ENCODE measurements around the gene MPRIP.
"Not testable (repeated sequence)": the region's sequence is repeated elsewhere in the genome, so short reads cannot be mapped to it uniquely, and the experiment has no call there.

MPRIP gene, protein sequence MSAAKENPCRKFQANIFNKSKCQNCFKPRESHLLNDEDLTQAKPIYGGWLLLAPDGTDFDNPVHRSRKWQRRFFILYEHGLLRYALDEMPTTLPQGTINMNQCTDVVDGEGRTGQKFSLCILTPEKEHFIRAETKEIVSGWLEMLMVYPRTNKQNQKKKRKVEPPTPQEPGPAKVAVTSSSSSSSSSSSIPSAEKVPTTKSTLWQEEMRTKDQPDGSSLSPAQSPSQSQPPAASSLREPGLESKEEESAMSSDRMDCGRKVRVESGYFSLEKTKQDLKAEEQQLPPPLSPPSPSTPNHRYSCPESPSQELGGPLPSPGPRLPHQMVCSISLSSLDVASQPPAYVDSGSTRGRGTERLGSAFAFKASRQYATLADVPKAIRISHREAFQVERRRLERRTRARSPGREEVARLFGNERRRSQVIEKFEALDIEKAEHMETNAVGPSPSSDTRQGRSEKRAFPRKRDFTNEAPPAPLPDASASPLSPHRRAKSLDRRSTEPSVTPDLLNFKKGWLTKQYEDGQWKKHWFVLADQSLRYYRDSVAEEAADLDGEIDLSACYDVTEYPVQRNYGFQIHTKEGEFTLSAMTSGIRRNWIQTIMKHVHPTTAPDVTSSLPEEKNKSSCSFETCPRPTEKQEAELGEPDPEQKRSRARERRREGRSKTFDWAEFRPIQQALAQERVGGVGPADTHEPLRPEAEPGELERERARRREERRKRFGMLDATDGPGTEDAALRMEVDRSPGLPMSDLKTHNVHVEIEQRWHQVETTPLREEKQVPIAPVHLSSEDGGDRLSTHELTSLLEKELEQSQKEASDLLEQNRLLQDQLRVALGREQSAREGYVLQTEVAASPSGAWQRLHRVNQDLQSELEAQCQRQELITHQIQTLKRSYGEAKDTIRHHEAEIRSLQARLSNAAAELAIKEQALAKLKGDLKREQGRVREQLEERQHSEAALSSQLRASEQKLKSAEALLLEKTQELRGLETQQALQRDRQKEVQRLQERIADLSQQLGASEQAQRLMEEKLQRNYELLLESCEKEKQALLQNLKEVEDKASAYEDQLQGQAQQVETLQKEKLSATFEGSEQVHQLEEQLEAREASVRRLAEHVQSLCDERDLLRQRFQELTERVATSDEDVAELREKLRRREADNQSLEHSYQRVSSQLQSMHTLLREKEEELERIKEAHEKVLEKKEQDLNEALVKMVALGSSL (N-terminal part only)

DNA sequence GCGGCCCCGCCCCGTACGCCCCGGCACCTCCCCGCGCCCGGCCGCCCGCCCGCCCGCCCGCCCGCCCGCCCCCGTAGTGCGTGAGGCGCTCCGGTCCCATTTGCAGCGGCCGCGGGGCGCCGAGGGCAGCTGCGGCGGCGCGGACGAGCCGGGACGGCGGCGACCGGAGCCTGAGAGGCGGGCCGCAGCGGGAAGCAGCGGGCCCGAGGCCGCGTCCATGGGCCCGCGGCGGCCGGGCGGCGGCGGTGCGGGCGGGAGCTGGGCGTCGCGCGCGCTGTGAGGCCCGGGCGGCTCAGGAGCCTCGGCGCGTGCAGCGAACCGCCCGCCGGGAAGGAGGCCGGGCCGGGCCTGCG lies at the start of gene MPRIP:
TSS of gene MPRIP (plus strand) at position 74 of the 353 bp plus-strand sequence. CDS start 392 bp downstream, outside the sequence.
- DNase-seq (ENCODE audit: low read depth), result no peak

DNA sequence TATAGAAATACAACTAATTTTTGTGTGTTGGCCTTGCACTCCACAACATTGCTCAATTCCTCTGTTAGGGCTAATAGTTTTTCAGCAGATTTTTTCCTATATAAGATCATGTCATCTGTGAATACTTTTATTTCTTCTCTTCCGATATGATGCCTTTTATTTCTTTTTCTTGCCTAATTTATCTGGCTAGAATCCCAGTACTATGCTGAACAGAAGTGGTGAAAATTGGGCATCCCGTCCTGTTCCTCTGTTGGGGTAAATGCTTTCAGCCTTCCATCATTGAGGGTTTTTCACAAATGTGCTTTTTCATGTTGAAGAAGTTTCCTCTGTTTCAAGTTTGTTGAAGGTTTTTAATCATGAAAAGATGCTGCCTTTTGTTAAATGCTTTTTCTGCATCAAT lies 47.6 kb upstream of the MPRIP start:
- no peak for DNase-seq (ENCODE audit: low read depth)

DNA sequence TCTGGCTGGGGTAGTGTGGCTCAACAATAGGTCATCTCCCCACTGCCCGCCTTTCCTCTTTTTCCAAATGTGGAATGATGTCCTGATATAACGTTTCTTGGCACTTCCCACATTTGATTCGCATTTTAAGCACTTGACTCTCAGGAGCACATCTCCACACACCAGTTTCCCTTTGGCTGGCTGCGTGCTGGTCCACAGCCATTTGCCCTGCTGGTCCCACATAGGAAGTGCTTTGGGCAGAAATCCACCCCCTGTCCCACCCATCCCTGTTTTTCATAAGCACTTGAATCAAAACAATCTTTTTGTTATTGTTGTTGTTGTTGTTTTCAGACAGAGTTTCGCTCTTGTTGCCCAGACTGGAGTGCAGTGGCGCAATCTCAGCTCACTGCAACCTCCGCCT lies 46.3 kb upstream of the MPRIP start:
- DNase-seq (ENCODE audit: low read depth), result no peak

DNA sequence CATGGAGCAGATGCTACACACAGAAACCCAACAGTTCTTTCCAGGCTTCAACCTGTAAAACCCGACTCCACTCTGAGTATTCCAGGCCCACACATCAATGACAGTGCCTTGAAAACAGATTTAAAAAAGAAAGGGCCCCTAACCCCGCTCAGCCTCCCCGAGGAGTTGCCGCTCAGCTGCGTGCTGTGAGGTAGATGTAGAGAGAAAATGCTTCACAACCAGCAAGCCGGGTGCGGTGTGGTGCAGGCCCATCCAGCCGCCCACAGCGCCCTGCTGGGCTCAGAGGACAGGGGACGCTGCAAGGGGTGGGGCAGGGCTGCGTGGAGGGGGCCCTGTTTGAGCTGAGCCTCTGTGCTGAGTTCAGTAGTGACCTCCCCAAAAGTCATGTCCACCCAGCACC lies 45.5 kb upstream of the MPRIP start:
- DNase-seq (ENCODE audit: low read depth), result not testable (repeated sequence)

DNA sequence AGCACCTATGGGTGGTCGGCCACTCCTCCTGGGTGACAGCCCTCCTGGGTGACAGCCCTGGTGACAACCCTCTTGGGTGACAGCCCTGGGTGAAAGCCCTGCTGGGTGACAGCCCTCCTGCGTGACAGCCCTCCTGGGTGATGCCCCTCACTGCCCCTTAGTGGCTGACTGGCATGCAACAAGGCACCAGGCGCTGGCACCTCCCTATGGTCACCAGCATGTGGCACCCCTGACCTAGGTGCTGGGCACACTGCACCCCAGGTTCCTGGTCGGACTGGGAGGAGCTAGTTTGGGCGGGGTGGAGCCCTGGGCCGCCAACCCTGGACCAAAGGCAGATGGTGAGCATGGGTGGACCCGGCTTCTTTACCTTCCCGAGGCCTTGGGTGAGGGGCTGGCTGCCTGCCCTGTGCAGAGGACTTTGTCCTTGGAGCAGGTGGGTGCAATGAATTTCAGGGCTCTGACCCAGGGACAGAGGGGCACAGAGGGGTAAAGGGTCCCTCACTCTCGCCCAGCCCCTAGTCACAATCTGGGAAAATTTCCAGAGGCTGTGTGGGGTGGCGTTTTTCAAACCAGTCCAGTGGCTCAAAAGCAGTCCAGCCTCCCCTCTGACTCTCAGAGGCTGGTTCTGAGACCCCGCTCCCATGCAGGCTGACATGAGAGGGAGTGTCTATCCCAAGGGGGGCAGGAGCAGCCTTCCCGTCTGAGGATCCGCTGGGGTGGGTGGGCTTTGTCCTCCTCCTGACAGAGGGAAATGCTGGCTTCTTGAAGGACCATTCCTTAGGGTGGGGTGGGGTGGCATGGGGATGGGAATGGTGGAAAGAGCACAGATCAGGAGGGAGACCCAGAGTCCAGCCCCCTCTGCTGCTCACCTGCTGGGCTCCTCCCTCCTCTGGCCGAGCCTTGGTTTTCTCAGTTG lies 44.5 kb upstream of the MPRIP start:
- DNase-seq (ENCODE audit: low read depth), result no peak

DNA sequence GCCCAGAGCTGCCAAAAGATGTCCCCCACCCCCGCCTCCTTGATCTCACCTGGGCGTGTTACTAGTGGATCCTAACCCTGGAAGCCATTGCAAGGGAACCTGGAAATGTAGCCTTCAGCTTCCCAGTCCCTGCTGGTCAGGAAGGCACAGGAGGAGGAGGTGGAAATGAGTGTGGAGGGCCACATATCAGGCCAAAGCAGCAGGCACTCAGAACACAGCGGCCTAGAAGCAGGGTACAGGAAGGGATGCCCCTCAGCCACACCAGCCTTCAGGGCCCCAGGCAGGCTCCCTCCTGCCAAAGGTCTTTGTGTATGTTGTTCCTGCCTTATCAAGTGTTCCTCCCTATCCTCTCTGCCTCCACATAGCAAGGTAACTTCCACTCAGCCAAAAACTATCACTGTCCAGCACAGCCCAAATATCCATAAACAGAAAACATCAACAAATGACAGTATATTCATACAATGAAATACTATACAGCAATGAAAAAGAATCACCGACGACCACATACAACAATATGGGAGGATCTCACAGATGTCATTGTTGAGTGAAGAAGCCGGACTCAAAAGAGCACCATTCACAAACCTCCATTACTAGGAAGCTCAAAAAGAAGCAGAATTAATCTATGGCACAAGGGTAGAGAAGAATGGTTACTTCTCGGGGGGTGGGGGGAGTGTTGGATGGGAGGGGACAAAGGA lies 42.2 kb upstream of the MPRIP start:
- DNase-seq (ENCODE audit: low read depth), result no peak

DNA sequence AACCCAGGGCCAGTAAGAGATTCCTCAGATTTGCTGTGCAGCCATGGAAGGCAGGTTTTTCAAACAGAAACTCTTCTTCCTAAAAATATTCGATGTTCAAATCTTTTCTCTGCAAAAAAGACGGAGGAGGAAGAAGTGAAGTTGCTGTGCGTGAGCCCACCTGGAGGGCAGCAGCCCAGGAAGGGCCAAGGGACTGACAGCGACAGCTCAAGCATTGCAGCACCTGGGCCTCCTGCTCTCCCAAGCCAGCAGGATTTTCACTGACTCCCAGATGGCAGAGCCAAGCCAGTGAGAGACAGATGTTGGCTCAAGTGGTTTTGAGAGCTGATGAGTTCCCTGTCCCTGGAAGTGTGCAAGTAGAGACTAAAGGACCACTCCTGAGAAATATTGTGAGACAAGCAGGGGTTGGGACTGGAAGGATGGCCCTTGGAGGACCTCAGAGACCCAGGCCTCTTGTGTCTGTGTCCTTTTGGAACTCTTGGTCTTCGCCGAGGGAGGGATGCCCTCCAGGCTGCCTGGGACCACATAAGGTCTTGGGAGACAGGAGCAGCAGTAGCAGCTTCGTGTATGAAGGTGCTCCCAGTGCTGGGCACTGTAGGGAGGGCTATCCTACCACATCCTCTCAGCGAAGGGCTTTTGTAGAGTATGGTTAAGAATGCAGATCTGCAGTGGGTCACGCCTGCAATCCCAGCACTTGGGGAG lies 41.0 kb upstream of the MPRIP start:
- DNase-seq (ENCODE audit: low read depth), result no peak

DNA sequence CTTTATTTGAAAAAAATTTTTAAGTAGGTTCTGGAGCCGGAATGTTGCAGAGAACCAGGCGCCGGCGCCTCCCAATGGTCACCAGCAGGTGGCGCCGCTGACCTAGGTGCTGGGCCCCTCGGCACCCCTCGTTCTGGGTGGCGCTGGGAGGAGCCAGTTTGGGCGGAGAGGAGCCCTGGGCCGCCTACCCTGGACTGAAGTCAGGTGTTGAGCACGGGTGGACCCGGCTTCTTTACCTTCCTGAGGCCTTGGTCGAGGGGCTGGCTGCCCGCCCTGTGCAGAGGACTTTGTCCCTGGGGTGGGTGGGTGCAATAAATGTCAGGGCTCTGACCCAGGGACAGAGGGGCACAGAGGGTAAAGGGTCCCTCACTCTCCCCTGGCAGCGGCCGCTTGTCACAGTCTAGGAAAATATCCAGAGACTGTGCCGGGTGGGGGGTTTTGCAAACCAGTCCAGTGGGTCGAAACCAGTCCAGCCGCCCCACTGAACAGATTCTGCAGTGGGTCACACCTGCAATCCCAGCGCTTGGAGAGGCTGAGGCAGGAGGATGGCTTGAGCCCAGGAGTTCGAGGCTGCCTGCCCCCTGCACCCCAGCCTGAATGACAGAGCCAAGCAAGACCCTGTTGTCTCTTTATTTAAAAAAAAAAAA lies 40.3 kb upstream of the MPRIP start:
- no peak for DNase-seq (ENCODE audit: low read depth)

DNA sequence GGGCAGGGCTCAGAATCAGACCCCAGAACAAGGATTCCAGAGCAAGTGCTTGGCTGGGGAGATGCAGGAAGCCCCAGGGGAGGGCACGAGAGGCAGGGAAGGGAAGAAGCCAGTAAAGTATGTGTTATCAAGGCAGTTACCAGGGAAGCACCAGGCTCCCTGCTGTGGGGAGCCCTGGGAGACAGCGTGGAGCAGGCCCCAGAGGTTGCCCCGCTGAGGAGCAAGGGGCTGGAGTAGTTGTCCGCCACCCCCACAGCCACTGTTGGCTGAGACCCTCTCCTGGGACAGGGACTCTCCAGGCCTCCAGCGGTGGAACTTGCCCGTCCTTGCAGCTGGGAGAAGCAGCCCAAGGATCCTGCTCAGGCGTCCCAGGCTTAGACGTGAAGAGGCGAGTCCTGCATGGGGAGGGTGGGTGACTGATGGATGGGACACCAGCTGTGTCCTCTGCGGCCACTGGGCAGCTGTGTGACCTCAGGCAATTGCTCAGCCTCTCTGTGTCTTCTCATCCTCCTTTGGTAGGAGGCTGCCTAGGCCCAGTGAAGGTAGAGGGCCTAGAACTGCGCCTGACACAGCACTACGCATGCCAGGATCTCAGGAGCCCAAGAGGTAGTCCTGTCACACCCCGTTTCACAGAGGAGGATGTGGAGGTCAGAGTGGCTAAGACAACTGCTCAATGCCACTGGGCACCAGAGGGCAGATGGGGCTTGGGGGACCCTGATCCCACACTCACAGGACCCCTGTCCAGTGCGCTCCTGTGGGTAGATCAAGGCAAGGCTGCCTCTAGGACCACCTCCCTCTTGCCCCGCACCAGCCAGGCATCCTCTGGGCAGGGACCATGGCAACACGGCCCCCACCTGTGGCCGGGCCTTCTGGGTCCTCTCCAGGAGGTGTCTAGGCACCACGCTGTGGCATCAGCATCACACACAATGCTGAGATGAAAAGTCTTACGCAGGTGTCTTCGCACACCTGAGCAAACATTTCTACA lies 39.2 kb upstream of the MPRIP start:
- not testable (repeated sequence) for DNase-seq (ENCODE audit: low read depth)

DNA sequence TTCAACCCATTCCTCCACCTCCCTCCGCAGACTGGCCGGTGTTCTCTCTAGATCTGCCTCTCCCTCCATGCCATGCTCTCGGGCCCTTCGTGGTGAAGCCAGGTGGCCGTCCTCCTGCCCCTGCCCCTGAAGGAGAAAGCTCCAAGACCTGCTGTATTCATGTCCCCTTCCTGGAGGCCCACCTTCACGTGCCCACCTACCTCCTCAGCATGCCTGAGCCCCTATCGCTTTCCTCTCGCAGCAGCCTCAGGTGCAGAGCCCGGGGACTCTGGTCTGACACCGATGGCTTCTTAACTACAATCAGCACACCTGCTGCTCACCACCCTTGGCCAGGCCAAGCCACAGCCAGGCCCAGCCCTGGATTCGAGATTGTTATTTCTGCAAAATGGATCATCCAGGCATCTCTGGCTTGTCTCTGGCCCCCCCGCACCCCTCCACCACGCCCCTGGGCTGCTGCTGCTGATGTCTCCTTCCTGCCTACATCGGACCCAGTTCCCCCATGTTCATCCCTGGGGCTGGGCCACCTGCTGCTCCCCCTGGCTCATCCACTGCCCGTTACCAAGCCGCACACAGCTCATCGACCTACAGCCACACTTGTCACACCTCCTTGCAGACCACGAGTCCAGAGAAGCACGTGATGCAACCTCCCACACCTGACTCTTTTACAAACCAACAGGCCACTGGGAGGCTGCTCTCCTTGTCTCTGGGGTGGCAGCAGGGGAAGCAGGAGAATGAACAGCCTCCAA lies 37.8 kb upstream of the MPRIP start:
- DNase-seq (ENCODE audit: low read depth), result no peak

DNA sequence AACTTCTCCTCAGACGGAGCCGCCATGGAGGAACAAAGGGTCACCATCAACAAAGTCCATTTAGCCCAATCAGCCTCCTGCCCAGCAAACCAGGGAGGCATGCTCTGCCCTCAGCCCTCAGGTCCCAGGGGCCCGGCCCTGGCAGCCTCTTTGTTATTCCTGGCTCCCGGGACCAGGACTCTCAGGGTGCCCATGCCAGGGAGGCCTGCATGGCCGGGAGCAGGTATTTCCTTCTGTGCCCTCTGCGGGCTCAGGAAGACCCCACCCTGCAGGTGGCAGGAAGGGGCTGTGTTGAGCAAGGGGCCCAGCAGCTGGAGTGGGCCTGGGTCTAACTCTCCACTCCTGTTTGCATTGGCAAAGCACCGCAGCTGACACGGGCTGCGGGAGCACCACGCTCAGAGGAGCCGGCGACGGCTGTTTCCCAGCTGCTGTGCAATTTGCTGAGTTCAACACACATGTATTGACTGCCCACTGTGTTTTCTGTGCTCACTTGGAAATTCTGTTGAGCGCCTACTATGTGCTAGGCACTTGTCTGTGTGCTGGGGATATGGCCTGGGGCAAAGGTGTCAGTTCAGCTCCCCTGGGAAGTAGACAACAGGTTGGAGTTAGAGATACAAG lies 37.2 kb upstream of the MPRIP start:
- not testable (repeated sequence) for DNase-seq (ENCODE audit: low read depth)

DNA sequence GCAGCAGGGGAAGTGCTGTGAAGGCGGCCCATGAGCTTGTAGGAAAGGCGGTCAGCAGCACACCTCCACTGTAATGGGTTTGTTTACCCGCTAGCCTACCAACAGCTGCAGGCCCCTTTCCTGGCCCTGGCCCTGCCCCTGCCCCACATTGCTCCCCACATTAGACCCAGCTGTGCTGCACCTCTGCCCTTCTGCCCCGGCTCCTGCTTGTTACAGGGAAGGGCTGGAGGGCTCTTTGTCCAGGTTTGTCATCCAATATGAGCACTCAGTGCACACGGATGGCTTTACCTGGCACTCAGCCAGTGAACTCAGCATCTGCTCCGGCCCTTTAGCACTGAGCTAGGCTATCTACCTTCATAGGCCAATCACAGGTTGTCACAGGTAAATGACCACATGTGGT lies 34.4 kb upstream of the MPRIP start:
- not testable (repeated sequence) for DNase-seq (ENCODE audit: low read depth)

DNA sequence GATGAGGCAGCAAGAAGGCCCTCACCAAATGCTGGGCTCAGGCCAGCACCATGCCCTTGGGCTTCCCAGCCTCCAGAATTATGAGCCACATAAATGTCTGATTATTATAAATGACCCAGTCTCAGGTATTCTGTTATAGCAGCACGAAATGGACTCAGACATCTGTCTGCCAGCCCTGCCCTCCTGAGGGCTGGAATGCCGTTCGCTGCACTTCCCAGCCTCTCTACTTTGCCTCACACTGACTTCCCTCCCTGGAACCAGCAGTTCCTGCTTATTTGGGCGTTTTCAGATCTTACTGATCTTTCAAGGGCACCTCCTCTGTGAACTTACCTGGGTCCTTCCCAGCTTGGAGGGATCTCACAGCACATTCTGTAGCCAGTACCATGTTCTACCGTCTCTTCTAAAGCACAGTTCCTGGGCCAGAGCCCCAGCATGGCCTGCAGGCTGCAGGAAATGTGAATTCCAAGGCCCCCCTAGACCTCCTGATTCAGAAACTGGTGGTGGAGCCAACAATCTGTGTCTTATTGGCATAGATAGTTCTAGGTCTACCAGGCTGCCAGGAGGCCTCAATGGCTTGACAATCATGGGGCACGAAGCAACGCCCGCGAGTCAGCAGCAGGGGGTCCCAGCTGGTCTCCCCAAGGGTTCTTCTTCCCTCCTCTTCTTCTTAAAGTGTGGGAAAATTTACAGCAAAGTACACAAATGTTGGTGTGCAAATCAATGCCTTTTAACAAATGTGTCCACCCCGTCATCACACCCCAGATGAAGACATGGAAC lies 33.4 kb upstream of the MPRIP start:
- DNase-seq (ENCODE audit: low read depth), result not testable (repeated sequence)

DNA sequence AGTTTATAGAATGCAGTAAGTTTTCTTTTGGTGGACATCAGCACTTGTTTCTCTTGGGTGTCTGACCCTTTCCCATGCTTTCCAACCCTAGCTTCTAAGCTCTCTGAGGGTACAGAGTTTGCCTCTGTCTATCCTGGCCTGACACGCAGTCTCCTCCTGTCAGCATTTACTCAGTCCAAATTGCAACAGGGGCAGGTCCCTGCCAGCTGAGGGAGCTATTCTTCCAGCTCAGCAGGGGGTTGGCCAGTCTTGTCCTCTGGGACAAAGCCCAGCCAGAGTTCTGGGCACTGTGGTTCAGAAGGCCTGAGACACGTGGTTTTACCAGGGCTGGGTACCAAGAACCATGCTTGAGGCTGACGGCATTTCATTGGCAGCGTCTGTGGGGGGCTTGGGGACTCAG lies 32.3 kb upstream of the MPRIP start:
- not testable (repeated sequence) for DNase-seq (ENCODE audit: low read depth)

DNA sequence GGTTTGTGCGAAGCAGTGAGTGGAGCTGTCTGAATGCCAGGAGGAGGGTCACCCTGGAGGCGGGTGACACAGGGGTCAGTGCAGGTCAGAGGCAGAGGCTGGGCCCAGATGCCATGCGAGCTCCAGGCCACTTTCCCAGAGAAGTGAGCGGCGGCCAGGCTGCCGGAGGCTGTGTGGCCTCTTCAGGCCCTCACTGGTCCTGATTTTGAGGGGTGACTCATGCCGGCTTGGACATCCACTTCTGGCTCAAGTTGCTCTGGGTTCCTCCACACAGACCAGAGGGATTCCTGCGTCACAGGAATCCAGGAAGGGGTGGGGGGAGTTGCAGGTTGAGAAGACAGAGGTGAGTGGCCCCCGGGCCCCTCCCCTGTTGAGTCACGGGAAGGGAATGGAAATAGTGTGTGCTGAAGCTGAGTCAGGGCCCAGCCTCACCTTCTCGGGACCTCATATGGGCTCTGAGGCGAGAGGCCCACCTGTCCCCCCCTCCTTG lies 31.7 kb upstream of the MPRIP start:
- DNase-seq (ENCODE audit: low read depth), result not testable (repeated sequence)

Measured in GM04503 (cell line).